HG02938 (cell line): ENCODE results near the gene NUBPL.

Experiments
- ATAC-seq: cut with Tn5 transposase; IDR thresholded peaks from one replicate; pipeline ENCODE4 v1.9.1; 2021; ENCODE audit warnings: mild to moderate bottlenecking, moderate library complexity; ENCODE audit not compliant: unreplicated experiment

Gene NUBPL, protein sequence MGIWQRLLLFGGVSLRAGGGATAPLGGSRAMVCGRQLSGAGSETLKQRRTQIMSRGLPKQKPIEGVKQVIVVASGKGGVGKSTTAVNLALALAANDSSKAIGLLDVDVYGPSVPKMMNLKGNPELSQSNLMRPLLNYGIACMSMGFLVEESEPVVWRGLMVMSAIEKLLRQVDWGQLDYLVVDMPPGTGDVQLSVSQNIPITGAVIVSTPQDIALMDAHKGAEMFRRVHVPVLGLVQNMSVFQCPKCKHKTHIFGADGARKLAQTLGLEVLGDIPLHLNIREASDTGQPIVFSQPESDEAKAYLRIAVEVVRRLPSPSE

DNA sequence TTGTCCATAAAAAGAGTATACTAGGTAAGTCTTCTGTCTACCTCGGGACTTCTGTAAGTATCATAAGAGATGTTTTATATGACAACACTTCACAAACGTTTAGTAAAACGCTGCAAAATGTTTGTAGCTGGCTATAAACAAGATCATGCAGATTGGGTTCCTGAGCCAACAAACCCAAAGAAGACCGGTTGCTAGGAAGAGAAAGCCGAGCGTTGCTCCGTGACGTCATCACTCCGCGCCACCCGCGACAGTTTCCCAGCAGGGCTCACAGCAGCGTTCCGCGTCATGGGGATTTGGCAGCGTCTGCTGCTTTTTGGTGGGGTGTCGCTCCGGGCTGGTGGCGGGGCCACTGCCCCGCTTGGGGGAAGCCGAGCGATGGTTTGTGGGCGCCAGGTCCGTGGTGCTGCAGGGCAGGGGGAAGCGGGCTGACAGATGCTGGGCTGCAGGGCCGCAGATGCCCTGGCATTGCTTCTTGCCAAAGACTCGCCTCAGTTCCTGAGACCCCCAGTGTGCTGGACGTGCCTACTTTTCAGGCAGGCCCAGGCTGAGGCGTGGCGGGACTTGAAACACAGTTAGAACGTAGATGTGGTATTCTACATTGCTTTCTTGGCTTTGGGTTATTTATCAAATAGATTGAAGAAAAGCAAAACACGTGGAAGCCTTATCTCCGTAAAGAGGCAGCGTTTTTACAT is at the start of gene NUBPL:
TSS of gene NUBPL (plus strand) at position 250 of the 692 bp plus-strand sequence. CDS start at position 286, 36 bp downstream.
- peak; percentile 94 for ATAC-seq

DNA sequence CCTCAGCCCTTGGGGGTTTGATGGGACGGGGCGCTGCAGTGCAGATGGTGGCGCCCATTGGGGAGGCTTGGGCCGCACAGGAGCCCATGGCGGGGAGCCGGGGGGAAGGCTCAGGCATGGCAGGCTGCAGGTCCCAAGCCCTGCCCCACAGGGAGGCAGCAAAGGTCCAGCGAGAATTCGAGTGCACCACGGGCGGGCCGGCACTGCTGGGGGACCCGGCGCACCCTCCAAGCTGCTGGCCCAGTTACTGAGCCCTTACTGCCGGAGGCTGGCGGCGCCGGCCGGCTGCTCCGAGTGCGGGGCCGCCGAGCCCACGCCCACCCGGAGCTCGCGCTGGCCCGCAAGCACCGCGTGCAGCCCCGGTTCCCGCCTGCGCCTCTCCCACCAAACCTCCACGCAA is 34.1 kb upstream of the NUBPL start:
- ATAC-seq = no peak

DNA sequence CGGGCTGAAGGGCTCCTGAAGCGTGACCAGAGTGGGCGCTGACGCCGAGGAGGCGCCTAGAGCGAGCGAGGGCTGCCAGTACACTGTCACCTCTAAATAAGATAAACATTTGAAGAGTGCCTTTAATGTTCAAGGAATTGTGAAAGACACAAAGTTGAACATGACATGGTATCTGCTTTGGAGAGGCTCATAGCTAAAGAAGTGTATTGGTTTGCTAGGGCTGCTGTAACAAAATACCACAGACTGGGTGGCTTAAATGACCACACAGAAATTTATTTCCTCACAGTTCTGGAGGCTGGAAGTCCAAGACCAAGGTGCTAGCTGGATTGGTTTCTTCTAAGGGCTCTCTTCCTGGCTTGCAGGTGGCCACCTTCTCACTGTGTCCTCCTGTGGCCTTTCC is 33.7 kb upstream of the NUBPL start:
- no peak for ATAC-seq

DNA sequence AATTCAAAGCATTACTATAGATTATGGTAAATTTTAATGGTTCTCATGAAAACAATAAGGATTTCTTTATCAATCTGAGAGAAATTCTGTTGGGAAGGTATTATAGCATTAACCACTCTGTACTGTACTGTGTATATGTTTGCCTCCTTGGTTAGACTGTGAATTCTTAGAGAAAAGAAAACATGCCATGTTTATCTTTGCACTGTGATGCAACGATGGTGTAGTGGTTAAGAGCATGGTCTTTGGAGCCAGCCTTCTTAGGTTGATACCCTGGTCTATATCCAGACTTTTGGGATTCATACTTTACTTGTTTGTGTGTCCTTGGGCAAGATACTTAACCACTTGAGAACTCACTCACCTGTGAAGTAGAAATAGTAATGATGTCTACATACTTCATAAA is 32.2 kb upstream of the NUBPL start:
- no peak for ATAC-seq

DNA sequence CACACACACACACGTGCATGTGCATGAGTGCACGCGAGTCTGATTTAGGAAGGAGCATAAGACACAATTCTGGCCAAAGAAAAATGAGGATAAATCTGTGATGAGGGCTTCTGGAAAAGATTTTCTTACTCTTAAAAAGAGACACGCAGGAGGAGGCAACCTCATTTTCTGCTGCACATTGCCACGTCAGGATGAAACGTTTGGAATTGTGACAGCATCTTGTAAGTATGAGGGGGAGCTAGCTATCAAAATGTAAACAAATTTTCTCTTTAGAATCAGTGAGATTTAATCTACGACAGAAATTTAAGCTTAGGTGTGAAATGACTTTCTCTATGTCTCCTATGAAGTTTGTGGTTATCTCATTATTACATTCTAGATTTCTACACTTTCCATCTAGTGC is 31.1 kb upstream of the NUBPL start:
- no peak for ATAC-seq

DNA sequence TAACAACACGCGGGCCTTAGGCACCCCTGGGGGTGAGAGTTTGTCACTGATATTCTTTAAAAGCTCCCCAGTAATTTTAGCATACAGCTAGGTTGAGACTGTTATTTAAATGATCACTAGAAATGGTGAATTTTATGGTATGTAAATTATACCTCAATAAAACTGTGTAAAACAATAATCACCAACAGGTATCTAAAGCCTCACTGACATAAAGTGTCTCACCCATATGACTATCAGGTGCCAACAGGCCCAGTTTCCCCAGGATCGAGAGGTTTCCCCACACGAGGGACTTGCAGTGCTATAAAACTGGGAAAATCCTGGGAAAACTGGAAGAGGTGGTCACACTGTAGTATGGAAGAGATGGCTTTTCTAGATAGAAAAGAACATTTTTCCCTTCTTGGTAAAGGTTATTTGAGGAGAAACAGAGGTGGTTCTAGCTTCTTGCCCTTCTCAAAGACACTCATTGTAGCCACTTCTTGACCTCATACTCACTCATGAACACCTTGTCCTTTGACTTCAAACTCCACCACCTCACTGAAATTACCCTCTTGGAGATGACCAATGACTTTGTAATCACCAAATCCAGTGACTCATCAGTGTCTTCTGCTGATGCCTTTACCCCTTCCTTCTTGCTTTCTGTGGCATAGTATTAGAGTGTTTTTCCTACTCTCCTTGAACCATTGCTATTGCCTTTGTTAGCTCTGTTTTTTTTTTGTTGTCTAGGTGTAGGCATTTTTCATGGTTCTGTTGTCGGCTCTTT is 24.8 kb upstream of the NUBPL start:
- no peak for ATAC-seq

DNA sequence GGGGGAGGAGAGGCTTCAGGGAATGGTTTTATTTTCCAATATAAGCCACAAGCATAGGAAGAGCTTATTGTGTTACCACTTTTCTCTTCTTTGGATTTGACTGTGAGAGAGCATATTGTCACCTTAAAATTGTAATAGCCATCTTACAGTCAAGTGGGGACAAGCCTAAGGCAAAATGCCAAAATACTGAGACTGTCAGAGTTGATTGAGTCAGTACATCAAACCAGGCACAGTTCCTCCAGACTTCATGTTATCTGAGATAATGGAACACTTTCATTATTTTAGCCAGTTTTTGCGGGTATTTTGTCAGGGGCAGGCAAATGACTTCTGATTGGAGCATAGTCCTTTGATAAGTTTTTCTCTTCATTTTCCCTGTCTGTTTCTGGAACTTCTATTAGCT is 19.5 kb upstream of the NUBPL start:
- ATAC-seq = no peak

DNA sequence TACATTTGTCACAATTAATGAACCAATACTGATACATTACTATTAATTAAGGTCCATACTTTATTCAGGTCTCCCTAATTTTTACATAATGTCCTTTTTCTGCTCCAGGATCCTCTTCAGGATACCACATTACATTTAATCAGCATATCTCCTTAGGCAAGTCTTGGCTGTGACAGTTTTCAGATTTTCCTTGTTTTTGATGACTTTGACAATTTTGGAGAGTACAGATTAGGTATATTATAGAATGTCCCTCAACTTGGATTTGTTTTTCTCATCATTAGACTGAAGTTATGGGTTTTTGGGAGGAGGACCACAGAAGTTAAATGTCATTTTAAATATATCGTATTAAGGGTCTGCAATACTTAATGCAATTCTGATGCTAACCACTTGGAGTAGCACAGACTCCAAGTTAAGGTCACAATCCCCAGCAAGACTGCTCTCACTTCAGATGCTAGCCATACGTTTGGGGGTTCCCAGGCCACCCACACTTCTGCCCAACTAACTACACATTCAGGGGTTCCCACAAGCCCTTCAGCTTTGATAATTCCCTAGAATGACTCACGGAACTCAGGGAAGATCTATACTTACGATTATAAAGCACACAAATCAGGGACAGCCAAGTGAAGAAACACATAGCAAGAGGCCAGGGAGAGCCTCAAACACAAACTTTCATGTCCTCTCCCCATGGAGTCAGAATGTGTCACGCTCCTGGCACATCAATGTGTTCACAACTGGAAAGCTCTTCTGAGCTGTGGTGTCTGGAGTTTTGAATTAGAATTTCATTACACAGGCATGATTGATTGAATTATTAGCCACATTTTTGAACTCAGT is 17.0 kb upstream of the NUBPL start:
- ATAC-seq = peak; percentile 86

DNA sequence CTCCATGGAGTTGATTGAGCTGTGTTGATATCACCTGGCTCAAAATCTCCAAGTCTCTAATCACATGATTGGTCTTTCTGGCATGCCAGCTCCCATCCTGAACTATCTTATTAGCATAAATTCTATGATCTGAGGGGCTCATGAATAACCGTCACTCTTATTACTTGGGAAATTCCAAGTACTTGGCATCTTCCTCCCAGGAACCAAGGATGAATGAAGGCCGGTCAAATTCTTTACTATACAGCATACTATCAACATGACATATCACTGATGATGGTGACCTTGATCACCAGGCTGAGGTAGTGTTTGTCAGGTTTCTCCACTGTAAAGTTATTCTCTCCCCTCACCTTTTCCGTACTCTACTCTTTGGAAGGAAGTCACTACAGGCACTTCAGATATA is 16.4 kb upstream of the NUBPL start:
- ATAC-seq = no peak

DNA sequence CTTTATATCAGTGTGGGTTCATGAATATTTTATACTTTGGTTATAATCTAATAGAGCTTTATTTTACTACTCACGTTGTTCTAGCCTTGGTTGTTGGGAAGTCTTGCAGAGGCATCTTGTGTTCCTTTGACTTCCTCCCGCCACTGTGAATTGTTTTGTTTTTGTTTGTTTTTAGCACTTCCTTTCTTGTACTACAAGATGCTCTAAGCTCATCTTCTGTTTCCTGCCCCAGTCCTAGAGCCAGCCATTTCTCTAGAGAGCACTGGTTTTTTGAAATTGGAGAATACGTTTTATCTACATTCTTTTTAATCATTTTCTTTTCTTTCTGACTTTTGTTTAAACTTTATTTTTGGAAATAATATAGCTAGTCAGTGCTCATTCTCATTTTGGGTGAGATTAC is 15.9 kb upstream of the NUBPL start:
- ATAC-seq = no peak

DNA sequence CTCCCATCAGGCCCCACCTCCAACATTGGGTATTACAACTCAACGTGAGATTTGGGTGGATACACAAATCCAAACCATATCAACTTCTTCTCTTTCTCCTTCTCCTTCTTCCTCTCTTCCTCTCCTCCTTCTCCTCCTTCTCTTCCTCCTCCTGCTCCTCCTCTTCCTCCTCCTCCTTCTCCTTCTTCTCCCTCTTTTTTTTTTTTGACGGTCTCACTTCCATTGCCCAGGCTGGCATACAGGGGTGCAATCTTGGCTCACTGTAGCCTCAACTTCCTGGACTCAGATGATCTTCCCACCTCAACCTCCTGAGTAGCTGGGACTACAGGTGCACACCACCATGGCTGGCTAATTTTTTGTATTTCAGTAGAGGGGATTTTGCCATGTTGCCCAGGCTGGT is 11.4 kb upstream of the NUBPL start:
- ATAC-seq = no peak

DNA sequence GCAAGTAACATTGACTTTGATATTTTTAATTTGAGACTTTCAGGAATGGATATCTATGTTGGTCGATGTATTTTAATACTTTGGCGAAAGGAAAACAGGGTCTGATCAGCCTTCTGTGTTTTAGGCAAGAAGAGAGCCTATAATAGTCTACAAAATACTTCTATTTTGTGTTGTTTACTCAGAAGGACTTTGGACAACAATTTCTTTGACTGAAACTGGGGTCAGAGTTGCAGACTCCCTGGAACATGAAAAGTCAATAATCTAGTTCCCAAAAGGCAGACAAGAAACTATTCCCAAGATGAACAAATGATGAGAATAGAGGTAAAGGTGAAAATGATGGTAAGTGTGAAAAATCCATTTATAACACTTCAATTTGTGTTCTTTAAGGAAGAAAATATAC is 10.6 kb upstream of the NUBPL start:
- no peak for ATAC-seq

DNA sequence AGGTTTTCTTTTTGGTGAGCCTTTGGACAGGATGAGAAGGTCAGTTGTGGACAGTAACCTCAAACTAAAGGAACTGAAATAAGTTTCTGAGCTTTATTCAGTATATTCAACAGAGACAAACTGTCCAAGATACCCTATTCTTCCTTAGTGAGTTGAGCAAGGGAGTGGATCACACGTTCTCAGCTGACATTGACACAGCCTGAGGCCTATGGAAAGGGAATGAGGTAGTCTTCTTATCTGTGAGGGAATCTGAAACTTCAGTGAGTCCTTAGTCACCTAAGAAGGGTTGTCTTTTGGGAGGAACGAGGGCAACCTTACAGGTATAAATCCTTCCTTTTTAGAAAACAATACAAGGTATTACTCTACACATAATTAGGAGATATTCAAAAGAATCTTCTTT is 5.0 kb upstream of the NUBPL start:
- ATAC-seq = no peak

DNA sequence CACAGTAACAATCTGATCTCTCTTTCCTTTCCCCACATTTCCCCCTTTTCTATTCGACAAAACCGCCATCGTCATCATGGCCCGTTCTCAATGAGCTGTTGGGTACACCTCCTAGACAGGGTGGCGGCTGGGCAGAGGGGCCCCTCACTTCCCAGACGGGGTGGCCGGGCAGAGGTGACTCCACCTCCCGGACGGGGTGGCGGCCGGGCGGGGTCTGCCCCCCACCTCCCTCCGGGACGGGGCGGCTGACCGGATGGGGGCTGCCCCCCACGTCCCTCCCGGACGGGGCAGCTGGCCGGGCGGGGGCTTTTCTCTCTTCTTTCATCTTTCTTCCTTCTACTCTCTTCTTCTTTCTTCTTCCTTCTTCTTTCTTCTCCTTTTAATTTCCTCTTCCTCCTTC is 1.3 kb upstream of the NUBPL start:
- no peak for ATAC-seq

DNA sequence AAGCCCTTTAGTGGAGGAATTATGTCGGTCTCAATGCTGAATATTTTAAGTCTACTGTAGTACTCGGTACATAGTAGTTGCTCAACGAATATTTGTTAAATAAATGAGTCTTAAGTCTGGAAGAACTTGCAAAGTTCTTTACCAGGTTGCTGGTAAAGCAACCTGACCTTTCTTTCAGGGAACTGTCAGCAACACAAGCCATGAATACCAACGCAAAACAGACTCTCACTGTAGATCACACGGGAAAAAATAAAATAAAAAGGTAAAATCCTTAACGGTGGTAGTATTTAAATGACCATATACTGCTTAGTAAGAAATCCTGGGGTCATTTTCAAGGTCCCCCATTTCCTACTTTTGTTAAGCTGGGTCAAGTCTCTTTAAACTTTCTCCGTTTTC is 447 bp upstream of the NUBPL start:
- ATAC-seq = no peak

DNA sequence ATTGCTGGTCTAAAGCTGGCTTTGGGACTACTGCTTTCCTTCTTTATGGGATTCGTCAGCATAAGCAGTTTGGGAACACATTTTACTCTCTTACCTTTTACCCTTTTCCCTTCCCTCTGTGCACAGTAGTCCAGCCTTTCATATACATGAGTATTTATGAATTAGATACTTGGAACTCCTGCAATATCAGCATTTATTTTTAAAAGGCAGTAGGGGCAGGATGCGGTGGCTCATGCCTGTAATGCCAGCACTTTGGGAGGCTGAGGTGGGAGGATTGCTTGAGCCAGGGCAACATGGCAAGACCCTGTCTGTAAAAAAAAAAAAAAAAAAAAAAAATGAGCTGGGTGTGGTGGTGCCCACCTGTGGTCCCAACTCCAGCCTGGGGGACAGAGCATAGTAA is 3.0 kb downstream of the NUBPL start:
- no peak for ATAC-seq

DNA sequence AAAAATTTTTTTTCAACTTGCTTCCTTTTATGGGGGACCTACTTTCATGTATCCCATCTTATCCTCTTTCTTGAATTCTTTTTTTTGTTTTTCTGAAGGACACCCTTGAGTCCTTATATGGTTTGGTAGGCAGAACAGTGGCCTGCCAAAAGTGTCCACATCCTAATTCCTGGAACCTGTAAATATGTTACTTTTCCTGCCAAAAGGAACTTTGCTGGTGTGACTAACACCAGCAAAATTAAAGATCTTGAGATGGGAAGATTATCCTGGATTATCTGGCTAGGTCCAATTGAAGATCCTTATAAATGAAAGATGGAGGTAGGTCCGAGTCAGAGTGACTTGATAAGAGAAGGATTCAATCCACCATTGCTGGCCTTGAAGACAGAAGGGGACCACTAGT is 5.3 kb downstream of the NUBPL start:
- ATAC-seq = no peak

DNA sequence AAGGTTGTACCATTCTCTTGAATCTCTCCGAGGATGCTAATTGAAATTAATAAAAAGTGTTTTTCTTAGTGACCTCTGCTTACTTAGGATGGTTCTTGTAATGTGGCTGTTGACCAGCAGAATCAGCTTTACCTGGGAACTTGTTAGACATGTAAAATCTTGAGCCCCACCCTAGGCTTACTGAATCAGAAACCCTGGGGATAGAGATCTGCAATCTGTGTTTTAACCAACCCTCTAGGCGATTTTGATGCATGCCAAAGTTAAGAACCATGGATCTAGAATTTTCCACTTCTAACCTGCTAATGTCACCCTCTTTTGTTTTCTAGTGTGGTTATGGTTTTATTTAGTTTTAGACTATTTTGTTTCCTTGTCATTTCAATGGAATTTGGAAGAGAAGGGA is 6.5 kb downstream of the NUBPL start:
- no peak for ATAC-seq

DNA sequence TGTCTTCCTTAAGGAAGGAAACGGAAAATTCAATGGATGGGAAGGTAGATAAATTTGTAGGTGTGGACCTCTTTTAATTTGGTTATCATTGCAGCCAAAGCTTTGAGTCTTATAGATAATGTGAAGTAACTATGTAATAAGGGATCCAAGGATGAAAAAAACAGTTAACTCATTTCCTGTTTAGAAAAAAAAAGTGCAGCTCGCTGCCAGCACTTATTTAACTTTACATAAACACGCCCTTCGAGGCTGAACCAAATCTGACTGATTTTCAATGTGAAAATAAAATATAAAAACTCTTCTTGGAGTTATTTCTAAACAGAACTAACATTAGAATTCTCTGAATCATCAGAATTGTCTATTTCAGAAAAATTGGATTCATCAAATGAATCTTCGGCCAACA is 7.0 kb downstream of the NUBPL start:
- ATAC-seq = no peak

DNA sequence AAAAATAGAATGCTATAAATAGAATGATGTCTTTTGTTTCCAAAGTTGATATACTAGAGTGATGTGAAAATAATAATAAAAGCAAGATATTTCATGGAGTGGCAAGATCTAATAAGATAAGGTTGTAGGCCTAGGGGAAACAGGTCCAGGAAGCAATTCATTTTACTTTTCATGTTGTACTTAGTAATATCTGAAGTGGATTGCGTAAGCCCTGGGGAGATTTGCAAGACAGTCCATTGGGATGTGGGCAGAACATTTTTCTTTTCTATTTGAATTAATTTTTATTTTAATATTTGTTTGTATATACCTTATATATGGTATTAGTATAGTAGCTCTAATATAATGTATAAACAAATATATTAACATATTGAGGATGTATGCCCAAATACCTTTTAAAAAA is 7.5 kb downstream of the NUBPL start:
- no peak for ATAC-seq

DNA sequence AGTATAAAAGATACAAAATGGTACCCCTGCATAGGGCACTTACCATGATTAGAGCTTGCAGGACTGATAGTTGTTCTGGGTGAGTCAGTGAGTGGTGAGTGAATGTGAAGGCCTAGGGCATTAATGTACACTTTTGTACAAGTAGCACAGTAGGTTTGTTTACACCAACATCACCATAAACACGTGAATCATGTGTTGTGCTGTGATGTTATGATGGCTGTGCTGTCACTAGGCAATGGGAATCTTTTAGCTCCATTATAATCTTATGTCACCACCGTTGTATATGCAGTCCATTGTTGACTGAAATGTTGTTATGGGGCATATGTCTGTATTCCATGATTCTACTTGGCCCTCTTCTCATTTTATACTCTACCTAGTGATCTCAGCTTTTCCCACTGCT is 11.8 kb downstream of the NUBPL start:
- ATAC-seq = no peak
